AG04449 (cell line): Measurements from ENCODE around the gene ADPGK.

Experiments
- CTCF ChIA-PET: fragments of 350-600 bp; formaldehyde crosslinking; extraction: SDS; loops from one replicate; lab custom pipeline; 2021; ENCODE audit warnings: antibody characterized with exemption; lab: Yijun Ruan, JAX
- POLR2A ChIA-PET: fragments of 400-600, 350-600 bp; formaldehyde crosslinking; extraction: SDS; loops from one replicate; lab custom pipeline; 2020; ENCODE audit warnings: antibody characterized with exemption, inconsistent platforms; lab: Yijun Ruan, JAX
- DNase-seq: peaks from one replicate; pipeline ENCODE4 v3.0.0-alpha.2; 2010; ENCODE audit warnings: low read depth, low spot score
- H3K4me3 ChIP-seq: 2 replicates; pipeline ENCODE4 v1.5.1; 2011; ENCODE audit warnings: low read depth, mild to moderate bottlenecking, control low read depth, low read length
- CTCF ChIP-seq: IDR thresholded peaks from one replicate; pipeline ENCODE4 v1.5.1; 2011; ENCODE audit warnings: mild to moderate bottlenecking, moderate library complexity, low read length, control low read depth, inconsistent platforms; ENCODE audit not compliant: insufficient read depth; ENCODE audit errors: missing control alignments

The ADPGK gene

GRCh38 chr15:72801590-72802325 is 18.2 kb upstream of the ADPGK start:
- no peak overlapping the region for H3K4me3 ChIP-seq
- DNase-seq, result no peak
- no peak for TF ChIP-seq CTCF
- ChIA-PET CTCF (no interaction called here), POLR2A (no interaction called here)

GRCh38 chr15:72800833-72801481 is 17.4 kb upstream of the ADPGK start:
- DNase-seq, result no peak
- POLR2A ChIA-PET, result no interaction called here
- no peak for TF ChIP-seq CTCF
- H3K4me3 ChIP-seq, result no peak overlapping the region
- CTCF ChIA-PET, result no interaction called here

- DNase-seq, result no peak
- POLR2A ChIA-PET, result no interaction called here
- no peak overlapping the region for H3K4me3 ChIP-seq
- no peak for TF ChIP-seq CTCF
- CTCF ChIA-PET, result interaction anchor here (0.6 to 3.3 kb wide), 7 partner anchors 12 to 486 kb away, joined by 3 to 34 read pairs (median 3); no protein-coding TSS in a partner anchor
Measured at GRCh38 chr15:72797834-72798233, 14.3 kb upstream of the ADPGK start.

- ChIA-PET CTCF (interaction anchor here (0.6 to 3.3 kb wide), 7 partner anchors 11 to 485 kb away, joined by 3 to 34 read pairs (median 3); no protein-coding TSS in a partner anchor), POLR2A (no interaction called here)
- DNase-seq, result no peak
Measured at GRCh38 chr15:72797338-72797689, 13.8 kb upstream of the ADPGK start.

GRCh38 chr15:72796515-72797337 is 13.2 kb upstream of the ADPGK start:
- H3K4me3 ChIP-seq, result peak overlapping the region; percentile 59
- DNase-seq, result no peak
- POLR2A ChIA-PET, result no interaction called here
- CTCF ChIA-PET, result interaction anchor here (1.0 to 3.3 kb wide), 7 partner anchors 10 to 285 kb away, joined by 3 to 34 read pairs (median 4); no protein-coding TSS in a partner anchor
- peak; percentile 37 for TF ChIP-seq CTCF

More at GRCh38 chr15:72797338-72797689, 13.8 kb upstream of the ADPGK start:
- peak overlapping the region; percentile 59 for H3K4me3 ChIP-seq
- TF ChIP-seq CTCF, result no peak
